Keratinocyte (primary cell): ENCODE measurements around the gene ATP6V0A4.

Source experiments
- EZH2 ChIP-seq: IDR thresholded peaks from one replicate; pipeline ENCODE4 v1.6.1; 2012; ENCODE audit warnings: inconsistent platforms, mild to moderate bottlenecking, low read length, moderate library complexity
- TF ChIP-seq, protein P1 (sequence below), 3 experiments: IDR thresholded peaks in 1 of 3; conservative IDR thresholded peaks in 1 of 3; optimal IDR thresholded peaks in 1 of 3; 2 replicates in 2 of 3; 3 replicates in 1 of 3; pipeline versions ENCODE3 to v1.5.1; 2011; ENCODE audit warnings: low read length in 3 of 3, mild to moderate bottlenecking in 3 of 3, moderate library complexity in 2 of 3, control low read depth in 1 of 3, inconsistent platforms in 1 of 3; ENCODE audit not compliant: insufficient read depth in 2 of 3; ENCODE audit errors: extremely low read depth in 1 of 3

DNA sequence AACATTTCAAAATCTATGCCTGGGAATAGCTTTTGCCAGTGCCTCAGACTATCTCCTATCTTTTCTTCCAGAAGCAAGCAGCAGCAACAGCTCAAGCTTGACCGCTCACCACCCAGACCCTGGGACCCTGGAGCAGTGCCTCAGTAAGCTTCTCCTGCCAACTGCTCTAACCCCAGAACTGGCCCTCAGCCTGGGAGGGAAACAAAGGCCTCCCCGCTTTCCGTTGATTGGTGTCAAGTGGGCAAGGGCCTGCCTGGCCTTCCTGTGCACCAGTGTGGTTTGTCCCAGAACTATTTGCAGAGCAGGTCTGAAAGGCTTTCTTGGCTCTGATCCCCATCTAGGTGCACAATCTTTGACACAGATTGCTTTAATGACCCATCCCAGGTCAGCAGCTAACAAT lies 3.3 kb upstream of the ATP6V0A4 start:
- TF ChIP-seq EZH2, result no peak
- TF ChIP-seq, protein P1, sequence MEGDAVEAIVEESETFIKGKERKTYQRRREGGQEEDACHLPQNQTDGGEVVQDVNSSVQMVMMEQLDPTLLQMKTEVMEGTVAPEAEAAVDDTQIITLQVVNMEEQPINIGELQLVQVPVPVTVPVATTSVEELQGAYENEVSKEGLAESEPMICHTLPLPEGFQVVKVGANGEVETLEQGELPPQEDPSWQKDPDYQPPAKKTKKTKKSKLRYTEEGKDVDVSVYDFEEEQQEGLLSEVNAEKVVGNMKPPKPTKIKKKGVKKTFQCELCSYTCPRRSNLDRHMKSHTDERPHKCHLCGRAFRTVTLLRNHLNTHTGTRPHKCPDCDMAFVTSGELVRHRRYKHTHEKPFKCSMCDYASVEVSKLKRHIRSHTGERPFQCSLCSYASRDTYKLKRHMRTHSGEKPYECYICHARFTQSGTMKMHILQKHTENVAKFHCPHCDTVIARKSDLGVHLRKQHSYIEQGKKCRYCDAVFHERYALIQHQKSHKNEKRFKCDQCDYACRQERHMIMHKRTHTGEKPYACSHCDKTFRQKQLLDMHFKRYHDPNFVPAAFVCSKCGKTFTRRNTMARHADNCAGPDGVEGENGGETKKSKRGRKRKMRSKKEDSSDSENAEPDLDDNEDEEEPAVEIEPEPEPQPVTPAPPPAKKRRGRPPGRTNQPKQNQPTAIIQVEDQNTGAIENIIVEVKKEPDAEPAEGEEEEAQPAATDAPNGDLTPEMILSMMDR (optimal IDR thresholded peaks at IDR 0.05 in 1 of 3, IDR thresholded peaks at IDR 0.05 in 1 of 3, conservative IDR thresholded peaks at IDR 0.05 in 1 of 3; ENCODE audit: extremely low read depth in 1 of 3, insufficient read depth in 2 of 3, low read length in 3 of 3), result no peak
